ENCODE measurements around the gene POU2AF1. TPM values are rescaled to one million over a fixed set of nuclear protein-coding genes. Genes with fewer than 3 reads are reported as not detected.

POU2AF1 gene
- polyA plus RNA-seq, 2 of the 4 experiments (the other 2 are of a cell fraction) = not detected

- TF ChIP-seq ZSCAN20 (CRISPR knock-in tag; IDR thresholded peaks at IDR 0.05) (no peak), GATA3 (IDR thresholded peaks at IDR 0.05; ENCODE audit: borderline replicate concordance) (no peak), MYC (IDR thresholded peaks at IDR 0.05; ENCODE audit: borderline replicate concordance, low read length) (no peak), ZNF302 (CRISPR knock-in tag; IDR thresholded peaks at IDR 0.05) (no peak), NR3C1 (IDR thresholded peaks at IDR 0.05) (no peak), RAD21 (conservative IDR thresholded peaks at IDR 0.05 in 1 of 2, IDR thresholded peaks at IDR 0.05 in 1 of 2) (no peak)
Measured at GRCh38 chr11:111312076-111312475, 67.0 kb downstream of the POU2AF1 start (continued).

- WGBS (ENCODE audit: missing lambda C conversion rate) = 83% methylated on average over 6 of the region's 6 CpGs
- Histone ChIP-seq H3K4me1 (peaks cover 35% of the 10 kb centered on the region), H3K27ac (peak overlapping the region in 1 of 2 experiments; percentile 45; a peak in 1 of 6 replicates), H3K9me3 (no peaks in the 10 kb centered on the region), H3K4me2 (peak overlapping the region; percentile 38; the same call in 2 of the 3 replicates), H3K4me3 (no peak overlapping the region)
- POLR2A ChIA-PET = no interaction called here
- FAIRE-seq (no peak), ATAC-seq (no peak), DNase-seq (ENCODE audit: low read depth in 1 of 2, low spot score in 1 of 2) (no peak)
- no peak for TF ChIP-seq POLR2A (IDR thresholded peaks at IDR 0.05; ENCODE audit: low read length)
- TF ChIP-seq CHD2 (IDR thresholded peaks at IDR 0.05; ENCODE audit: low read length, partially characterized antibody) = no peak
- TF ChIP-seq HDAC2 (IDR thresholded peaks at IDR 0.05) = no peak
- no peak for TF ChIP-seq MAX (IDR thresholded peaks at IDR 0.05)
- no peak for TF ChIP-seq CBX8 (IDR thresholded peaks at IDR 0.05)
- no peak for TF ChIP-seq SMC3 (IDR thresholded peaks at IDR 0.05)
- TF ChIP-seq ELK1 (IDR thresholded peaks at IDR 0.05; ENCODE audit: low read depth, low read length) = no peak
- TF ChIP-seq MAZ (IDR thresholded peaks at IDR 0.05; ENCODE audit: borderline replicate concordance, low read depth, low read length) = no peak
- no peak for TF ChIP-seq RNF2 (IDR thresholded peaks at IDR 0.05; ENCODE audit: borderline replicate concordance, low read depth)
- no peak for TF ChIP-seq HOXB5 (CRISPR knock-in tag; IDR thresholded peaks at IDR 0.05)
- TF ChIP-seq HMGXB4 (CRISPR knock-in tag; IDR thresholded peaks at IDR 0.05; ENCODE audit: borderline replicate concordance) = no peak
- TF ChIP-seq CTCF (IDR thresholded peaks at IDR 0.05) = no peak
- no peak for TF ChIP-seq RAD21 (conservative IDR thresholded peaks at IDR 0.05 in 1 of 2, IDR thresholded peaks at IDR 0.05 in 1 of 2)
- no peak for TF ChIP-seq REST (IDR thresholded peaks at IDR 0.05)
- no peak for TF ChIP-seq HES2 (IDR thresholded peaks at IDR 0.05)
- no peak for TF ChIP-seq ZSCAN20 (CRISPR knock-in tag; IDR thresholded peaks at IDR 0.05)
- TF ChIP-seq EP300 (IDR thresholded peaks at IDR 0.05) = no peak
- no peak for TF ChIP-seq TFCP2L1 (CRISPR knock-in tag; IDR thresholded peaks at IDR 0.05)
- CTCF ChIA-PET = interaction anchor here (0.9 kb wide), 1 partner anchor 12 kb away, joined by 3 read pairs; the partner anchor contains the start of gene POU2AF3
Measured at GRCh38 chr11:111310723-111311122, 68.4 kb downstream of the POU2AF1 start.
